ENCODE measurements around the gene MITF.

MITF gene

DNA sequence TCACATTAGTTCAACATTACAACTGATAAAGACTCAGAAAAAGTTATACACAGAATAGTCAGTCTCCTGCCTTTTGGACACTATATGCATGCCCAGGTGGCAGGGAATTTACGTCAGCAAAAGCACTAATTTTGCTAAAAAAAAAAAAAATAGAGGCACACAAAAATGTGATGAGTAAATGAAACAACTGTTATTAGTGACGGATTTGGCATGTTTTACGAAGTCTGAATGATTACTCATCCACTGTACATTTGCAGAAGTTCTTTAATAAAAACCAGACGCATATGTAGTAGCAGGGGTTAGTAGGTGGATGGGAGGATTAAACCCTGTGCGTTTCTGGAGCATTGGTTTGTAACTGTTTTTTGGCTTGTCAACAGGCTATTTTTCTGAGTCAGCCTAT is 99.0 kb downstream of the MITF start:
- DNase-seq (ENCODE audit: low read depth, low spot score), result no peak

GRCh38 chr3:69838696-69839515 is 99.6 kb downstream of the MITF start:
- DNase-seq (ENCODE audit: low read depth, low spot score), result no peak

DNA sequence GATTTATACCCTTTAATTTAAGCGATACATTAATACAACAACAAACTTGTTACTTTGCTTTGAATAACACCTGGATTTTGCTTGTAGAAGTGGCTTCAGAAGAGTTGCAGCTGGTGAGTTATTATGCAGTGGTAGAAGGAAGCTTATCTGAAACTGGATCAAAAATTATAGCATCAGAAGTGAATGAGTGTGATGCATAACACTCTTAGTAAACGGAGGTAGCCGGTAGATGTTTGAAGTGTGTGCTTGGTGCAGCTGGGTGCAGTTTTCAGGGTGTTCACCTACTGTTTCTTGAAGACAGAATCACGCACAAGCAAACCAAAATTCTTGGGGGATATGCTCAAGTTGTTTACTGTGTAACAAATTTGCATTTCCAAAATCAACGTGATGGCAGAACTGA is 103.1 kb downstream of the MITF start:
- DNase-seq (ENCODE audit: low read depth, low spot score), result no peak

GRCh38 chr3:69842789-69843188 is 103.5 kb downstream of the MITF start:
- no peak for DNase-seq (ENCODE audit: low read depth, low spot score)

DNA sequence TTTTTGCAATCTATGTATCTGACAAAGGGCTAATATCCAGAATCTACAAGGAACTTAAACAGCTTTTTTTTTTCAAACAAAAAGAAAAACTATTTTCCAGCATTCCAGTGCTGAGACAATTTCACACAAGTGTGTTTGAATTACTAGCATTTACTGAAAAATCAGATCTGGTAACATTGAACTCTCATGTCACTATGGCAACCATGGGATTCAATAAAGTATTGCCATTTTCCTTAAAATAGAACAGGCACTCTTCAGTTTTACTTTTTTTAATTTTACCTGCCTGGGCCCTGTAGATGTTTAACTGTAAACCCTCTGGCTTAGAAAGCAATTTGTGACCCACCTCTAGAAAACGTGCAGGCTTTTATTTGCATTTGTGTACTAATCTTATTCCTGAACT is 105.4 kb downstream of the MITF start:
- no peak for DNase-seq (ENCODE audit: low read depth, low spot score)

- no peak for DNase-seq (ENCODE audit: low read depth, low spot score)
Measured at GRCh38 chr3:69847303-69847702, 108.0 kb downstream of the MITF start.

- no peak for DNase-seq (ENCODE audit: low read depth, low spot score)
Measured at GRCh38 chr3:69848113-69848512, 108.8 kb downstream of the MITF start.

DNA sequence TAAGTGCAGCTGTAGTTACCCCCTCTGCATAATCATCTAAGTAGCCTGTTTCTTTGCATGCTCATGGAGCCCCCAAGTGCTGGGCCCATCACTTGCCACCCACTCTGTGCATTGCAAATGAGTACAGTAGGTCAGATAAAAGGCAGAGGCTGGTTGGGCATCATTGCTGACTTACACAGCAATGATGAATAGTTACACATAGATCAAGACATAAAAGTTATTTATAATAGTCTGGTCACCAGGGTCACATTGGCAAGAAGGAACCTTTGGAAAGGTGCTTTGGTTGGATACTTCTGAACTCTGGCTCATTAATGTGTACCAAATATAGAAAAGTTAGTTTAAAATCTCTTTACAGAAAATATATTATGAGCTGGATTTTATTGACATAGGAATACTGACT is 111.6 kb downstream of the MITF start:
- DNase-seq (ENCODE audit: low read depth, low spot score), result no peak

GRCh38 chr3:69853027-69853426 is 113.8 kb downstream of the MITF start:
- no peak for DNase-seq (ENCODE audit: low read depth, low spot score)

GRCh38 chr3:69855436-69856162 is 116.3 kb downstream of the MITF start:
- no peak for DNase-seq (ENCODE audit: low read depth, low spot score)

- DNase-seq (ENCODE audit: low read depth, low spot score), result no peak
Measured at GRCh38 chr3:69856965-69857705, 117.9 kb downstream of the MITF start.

DNA sequence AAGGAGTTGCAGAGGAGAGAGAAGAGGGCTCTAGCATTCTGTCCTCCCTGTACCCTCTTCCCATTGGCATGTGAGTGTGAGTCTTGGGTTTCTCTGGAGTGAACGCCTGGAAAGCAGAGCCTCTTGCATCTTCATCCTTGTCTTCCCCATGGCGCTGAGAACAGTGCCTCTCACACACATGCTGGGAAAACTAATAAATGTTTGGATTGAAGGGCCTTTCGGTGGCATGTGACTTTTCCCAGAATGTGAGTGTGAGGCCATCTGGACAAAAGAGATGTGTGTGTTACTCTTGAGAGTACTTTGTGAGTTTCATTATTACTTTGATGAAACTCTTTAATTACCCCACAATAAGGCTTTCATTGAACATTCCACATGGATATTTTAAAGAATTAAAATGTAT is 122.3 kb downstream of the MITF start:
- no peak for DNase-seq (ENCODE audit: low read depth, low spot score)

- DNase-seq (ENCODE audit: low read depth, low spot score), result no peak
Measured at GRCh38 chr3:69864141-69864540, 124.9 kb downstream of the MITF start.

- DNase-seq (ENCODE audit: low read depth, low spot score), result no peak
Measured at GRCh38 chr3:69864766-69865165, 125.5 kb downstream of the MITF start.

- no peak for DNase-seq (ENCODE audit: low read depth, low spot score)
Measured at GRCh38 chr3:69865925-69866679, 126.8 kb downstream of the MITF start.

DNA sequence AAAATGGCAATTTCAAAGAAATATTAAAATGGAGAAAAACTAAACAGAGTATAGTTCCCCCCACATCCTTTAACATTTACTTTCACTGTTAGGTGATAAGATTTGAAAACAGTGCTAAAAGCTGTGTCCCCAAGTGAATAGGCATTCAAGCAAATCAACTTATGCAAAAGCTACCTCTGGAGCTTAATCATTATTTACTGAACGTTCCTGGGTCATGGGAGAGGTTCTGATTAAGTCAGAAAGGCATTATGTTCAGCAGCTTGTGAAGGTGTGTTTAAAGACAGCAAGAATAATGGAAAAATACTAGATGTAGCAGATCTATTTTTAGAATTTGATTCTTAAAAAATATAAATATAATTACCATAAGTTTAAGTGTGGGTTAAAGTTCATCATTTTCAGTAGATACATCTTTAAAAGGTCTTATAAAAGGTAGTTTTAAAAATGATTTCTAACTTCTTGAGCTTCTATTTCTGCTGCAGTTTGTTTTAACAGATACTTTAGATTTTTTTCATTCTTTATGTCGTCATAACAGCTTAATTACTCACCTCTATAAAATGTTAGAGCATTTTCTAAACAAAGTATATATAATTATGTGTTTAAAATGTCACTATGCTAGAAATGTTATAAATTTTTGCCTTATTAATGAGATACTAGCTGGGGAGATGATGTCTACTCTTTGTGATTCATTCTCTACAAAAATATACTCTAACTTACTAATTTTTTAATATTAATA is 127.9 kb downstream of the MITF start:
- no peak for DNase-seq (ENCODE audit: low read depth, low spot score)

- DNase-seq (ENCODE audit: low read depth, low spot score), result no peak
Measured at GRCh38 chr3:69867941-69868505, 128.8 kb downstream of the MITF start.

DNA sequence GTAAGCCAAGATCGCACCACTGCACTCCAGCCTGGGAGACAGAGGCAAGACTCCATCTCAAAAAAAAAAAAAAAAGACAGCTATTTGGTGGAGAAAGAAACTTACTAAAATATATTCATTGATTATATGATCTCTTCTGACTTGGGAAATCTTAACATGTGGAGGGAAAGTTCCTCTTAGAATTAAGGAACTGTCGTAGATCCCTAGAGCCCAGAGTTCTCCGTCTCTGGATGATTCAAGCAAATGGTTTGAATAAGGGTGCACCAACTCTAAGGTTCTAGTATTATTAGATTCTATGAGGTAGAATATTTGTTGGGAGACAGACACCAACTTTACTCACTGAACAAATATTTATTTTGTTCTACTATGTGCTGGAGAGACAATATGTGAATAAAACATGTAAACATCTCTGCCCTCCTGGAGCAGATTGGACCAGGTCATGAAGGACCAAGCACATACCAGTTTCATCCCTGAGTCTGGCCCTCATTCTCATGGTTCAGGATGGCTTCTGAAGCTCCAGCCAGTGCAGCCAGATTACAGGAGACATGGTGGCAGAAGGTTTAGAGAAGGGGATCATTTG is 129.7 kb downstream of the MITF start:
- no peak for DNase-seq (ENCODE audit: low read depth, low spot score)

- DNase-seq (ENCODE audit: low read depth, low spot score), result no peak
Measured at GRCh38 chr3:69869643-69870042, 130.4 kb downstream of the MITF start.

DNA sequence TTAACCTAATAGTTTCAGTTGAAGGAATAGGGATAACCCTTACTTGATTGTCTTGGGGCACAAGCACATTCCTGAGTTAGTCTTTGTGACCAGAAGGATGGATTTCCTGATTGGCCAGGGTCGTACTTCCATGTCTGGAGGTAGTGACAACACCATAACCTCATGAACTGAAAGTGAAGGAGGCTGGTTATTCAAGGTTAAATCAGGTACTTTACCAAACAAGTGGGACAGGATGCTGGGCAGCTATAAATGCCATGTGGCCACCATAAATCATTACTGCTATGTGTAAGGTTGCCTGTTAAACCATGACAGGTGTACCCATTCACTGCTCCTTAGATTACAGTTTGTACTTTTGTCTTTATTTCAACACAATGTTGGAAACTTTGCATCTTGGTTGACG is 132.0 kb downstream of the MITF start:
- no peak for DNase-seq (ENCODE audit: low read depth, low spot score)
